ENCODE measurements around the gene INSYN2A. TPM values are rescaled to one million over a fixed set of nuclear protein-coding genes. Genes with fewer than 3 reads are reported as not detected.

INSYN2A gene
- total and polyA plus RNA-seq, 7 donors, result 0.07 to 2.2 (median 0.57) TPM; not detected in 1

- Histone ChIP-seq H3K4me3 (no peak overlapping the region), H3K27me3 (no peaks in the 10 kb centered on the region), H3K9me3 (no peaks in the 10 kb centered on the region), H3K4me1 (no peaks in the 10 kb centered on the region), H3K36me3 (no peaks in the 10 kb centered on the region), H3K27ac (no peak overlapping the region)
- TF ChIP-seq POLR2AphosphoS5 (IDR thresholded peaks at IDR 0.05) (no peak), EP300 (IDR thresholded peaks at IDR 0.05) (no peak), POLR2A (IDR thresholded peaks at IDR 0.05) (no peak), CTCF (IDR thresholded peaks at IDR 0.05) (no peak)
- WGBS, 2 donors, result 77 to 78% methylated on average over 7 of the region's 7 CpGs
- intact Hi-C loops (cut with DNase I), result no loop called here
- no peak for DNase-seq
These were observed 14.6 kb upstream of the INSYN2A start for GRCh38 chr10:127210936-127211466.

GRCh38 chr10:127207081-127207480 is 10.7 kb upstream of the INSYN2A start:
- intact Hi-C loops (cut with DNase I), result no loop called here
- no peaks in the 10 kb centered on the region for H3K4me1 ChIP-seq
- H3K4me3 ChIP-seq, result no peak overlapping the region
- 92 to 97% methylated on average over 2 of the region's 2 CpGs for WGBS, 2 donors
- no peak overlapping the region for H3K27ac ChIP-seq
- no peaks in the 10 kb centered on the region for H3K36me3 ChIP-seq
- no peak for DNase-seq
- no peaks in the 10 kb centered on the region for H3K9me3 ChIP-seq
- no peak for TF ChIP-seq CTCF (IDR thresholded peaks at IDR 0.05)
- H3K27me3 ChIP-seq, result no peaks in the 10 kb centered on the region

GRCh38 chr10:127203067-127203466 is 6.7 kb upstream of the INSYN2A start:
- Histone ChIP-seq H3K27me3 (no peaks in the 10 kb centered on the region), H3K4me3 (no peak overlapping the region), H3K9me3 (no peaks in the 10 kb centered on the region), H3K36me3 (no peaks in the 10 kb centered on the region), H3K27ac (no peak overlapping the region), H3K4me1 (no peaks in the 10 kb centered on the region)
- intact Hi-C loops (cut with DNase I), result no loop called here
- no peak for DNase-seq
- TF ChIP-seq POLR2A (IDR thresholded peaks at IDR 0.05) (no peak), CTCF (IDR thresholded peaks at IDR 0.05) (no peak), EP300 (IDR thresholded peaks at IDR 0.05) (no peak), POLR2AphosphoS5 (IDR thresholded peaks at IDR 0.05) (no peak)
- WGBS, 2 donors, result 93 to 94% methylated on average over 7 of the region's 7 CpGs

- Histone ChIP-seq H3K27me3 (peaks cover 0 to 3% (median 3%) of the 10 kb centered on the region in 3 donors), H3K4me3 (no peak overlapping the region), H3K9me3 (no peaks in the 10 kb centered on the region), H3K36me3 (no peaks in the 10 kb centered on the region), H3K27ac (no peak overlapping the region), H3K4me1 (peaks cover 0 to 6% (median 4%) of the 10 kb centered on the region in 4 donors)
- TF ChIP-seq POLR2A (IDR thresholded peaks at IDR 0.05) (no peak), EP300 (IDR thresholded peaks at IDR 0.05) (no peak), CTCF (IDR thresholded peaks at IDR 0.05) (no peak), POLR2AphosphoS5 (IDR thresholded peaks at IDR 0.05) (no peak)
- intact Hi-C loops (cut with DNase I), result no loop called here
- no peak for DNase-seq
- WGBS, 2 donors, result 95% methylated on average over 8 of the region's 8 CpGs
These were observed 4.3 kb upstream of the INSYN2A start for GRCh38 chr10:127200646-127201045.

GRCh38 chr10:127198721-127199120 is 2.3 kb upstream of the INSYN2A start:
- 87 to 88% methylated on average over 2 of the region's 2 CpGs for WGBS, 2 donors
- intact Hi-C loops (cut with DNase I), result no loop called here

More at GRCh38 chr10:127198721-127199120, 2.3 kb upstream of the INSYN2A start:
- Histone ChIP-seq H3K4me1 (peaks cover 0 to 22% (median 16%) of the 10 kb centered on the region in 4 donors), H3K27ac (no peak overlapping the region), H3K9me3 (no peaks in the 10 kb centered on the region), H3K27me3 (peaks cover 4 to 22% (median 5%) of the 10 kb centered on the region in 3 donors), H3K4me3 (no peak overlapping the region), H3K36me3 (no peaks in the 10 kb centered on the region)
- no peak for TF ChIP-seq POLR2AphosphoS5 (IDR thresholded peaks at IDR 0.05)
- TF ChIP-seq POLR2A (IDR thresholded peaks at IDR 0.05), result no peak
- no peak for TF ChIP-seq CTCF (IDR thresholded peaks at IDR 0.05)
- no peak for TF ChIP-seq EP300 (IDR thresholded peaks at IDR 0.05)
- DNase-seq, result no peak
